ENCODE results near the gene TRIM26. TPM values are rescaled to one million over a fixed set of nuclear protein-coding genes. Genes with fewer than 3 reads are reported as not detected.

TRIM26 gene
- polyA plus RNA-seq, 1 of the 3 experiments (the other 2 are of a cell fraction): 26.1 TPM

DNA sequence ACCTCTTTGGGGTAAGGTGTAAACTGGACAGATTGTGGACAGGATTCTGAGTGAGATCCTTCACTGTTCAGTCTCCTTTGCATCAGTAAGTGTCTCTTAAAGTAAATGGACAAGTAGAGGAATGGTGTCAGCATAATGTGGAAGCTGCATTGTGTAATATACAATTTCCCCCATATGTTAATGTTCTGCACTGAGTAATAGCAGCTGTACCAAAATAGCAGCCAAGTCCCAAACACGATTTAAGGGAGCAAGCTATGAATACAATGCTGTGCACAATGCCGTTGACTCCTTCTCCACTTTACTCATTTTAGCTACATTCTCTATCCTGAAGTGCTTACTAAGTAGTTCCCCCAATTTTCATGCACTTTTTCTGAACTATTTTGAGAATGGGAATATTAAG is 21.1 kb upstream of the TRIM26 start (continued):
- TF ChIP-seq, protein P1, sequence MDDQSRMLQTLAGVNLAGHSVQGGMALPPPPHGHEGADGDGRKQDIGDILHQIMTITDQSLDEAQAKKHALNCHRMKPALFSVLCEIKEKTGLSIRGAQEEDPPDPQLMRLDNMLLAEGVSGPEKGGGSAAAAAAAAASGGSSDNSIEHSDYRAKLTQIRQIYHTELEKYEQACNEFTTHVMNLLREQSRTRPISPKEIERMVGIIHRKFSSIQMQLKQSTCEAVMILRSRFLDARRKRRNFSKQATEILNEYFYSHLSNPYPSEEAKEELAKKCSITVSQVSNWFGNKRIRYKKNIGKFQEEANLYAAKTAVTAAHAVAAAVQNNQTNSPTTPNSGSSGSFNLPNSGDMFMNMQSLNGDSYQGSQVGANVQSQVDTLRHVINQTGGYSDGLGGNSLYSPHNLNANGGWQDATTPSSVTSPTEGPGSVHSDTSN (IDR thresholded peaks at IDR 0.05): no peak

GRCh38 chr6:30231067-30231466 is 17.9 kb upstream of the TRIM26 start:
- no peaks in the 10 kb centered on the region for H3K27me3 ChIP-seq (ENCODE audit: insufficient read depth)
- 52% methylated on average over 2 of the region's 2 CpGs for WGBS (ENCODE audit: low lambda C conversion rate)
- H3K79me2 ChIP-seq (ENCODE audit: insufficient read depth): no peaks in the 10 kb centered on the region
- no peak overlapping the region for H3K27ac ChIP-seq (ENCODE audit: low read depth in 2 of 2, low read length in 1 of 2)
- ChIA-PET POLR2A (no interaction called here), CTCF (interaction anchor here (1.3 to 2.0 kb wide), 2 partner anchors 9 to 12 kb away, joined by 5 to 11 read pairs; no protein-coding TSS in a partner anchor)
- H3K4me3 ChIP-seq (ENCODE audit: low read depth in 2 of 2, low read length in 1 of 2): no peak overlapping the region
- H3K9me2 ChIP-seq: no peaks in the 10 kb centered on the region
- TF ChIP-seq MXI1 (IDR thresholded peaks at IDR 0.05; ENCODE audit: low read depth, low read length): no peak
- no peak for TF ChIP-seq FOXJ3 (CRISPR knock-in tag; IDR thresholded peaks at IDR 0.05)
- no peak for TF ChIP-seq FOSL2 (IDR thresholded peaks at IDR 0.05; ENCODE audit: borderline replicate concordance, low read depth)
- TF ChIP-seq SIN3A (IDR thresholded peaks at IDR 0.05; ENCODE audit: borderline replicate concordance, low read depth, low read length): no peak
- no peak for TF ChIP-seq EP300 (IDR thresholded peaks at IDR 0.05; ENCODE audit: borderline replicate concordance in 1 of 2, low read depth in 1 of 2, low read length in 1 of 2)
- no peak for TF ChIP-seq SMC3 (IDR thresholded peaks at IDR 0.05; ENCODE audit: low read depth, low read length)
- TF ChIP-seq, protein P2, sequence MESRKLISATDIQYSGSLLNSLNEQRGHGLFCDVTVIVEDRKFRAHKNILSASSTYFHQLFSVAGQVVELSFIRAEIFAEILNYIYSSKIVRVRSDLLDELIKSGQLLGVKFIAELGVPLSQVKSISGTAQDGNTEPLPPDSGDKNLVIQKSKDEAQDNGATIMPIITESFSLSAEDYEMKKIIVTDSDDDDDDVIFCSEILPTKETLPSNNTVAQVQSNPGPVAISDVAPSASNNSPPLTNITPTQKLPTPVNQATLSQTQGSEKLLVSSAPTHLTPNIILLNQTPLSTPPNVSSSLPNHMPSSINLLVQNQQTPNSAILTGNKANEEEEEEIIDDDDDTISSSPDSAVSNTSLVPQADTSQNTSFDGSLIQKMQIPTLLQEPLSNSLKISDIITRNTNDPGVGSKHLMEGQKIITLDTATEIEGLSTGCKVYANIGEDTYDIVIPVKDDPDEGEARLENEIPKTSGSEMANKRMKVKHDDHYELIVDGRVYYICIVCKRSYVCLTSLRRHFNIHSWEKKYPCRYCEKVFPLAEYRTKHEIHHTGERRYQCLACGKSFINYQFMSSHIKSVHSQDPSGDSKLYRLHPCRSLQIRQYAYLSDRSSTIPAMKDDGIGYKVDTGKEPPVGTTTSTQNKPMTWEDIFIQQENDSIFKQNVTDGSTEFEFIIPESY (IDR thresholded peaks at IDR 0.05; ENCODE audit: borderline replicate concordance, low read depth): no peak
- TF ChIP-seq, protein P1 (IDR thresholded peaks at IDR 0.05): no peak
- no peak for TF ChIP-seq CHD2 (IDR thresholded peaks at IDR 0.05; ENCODE audit: low read length, partially characterized antibody)
- TF ChIP-seq IRF3 (IDR thresholded peaks at IDR 0.05; ENCODE audit: low read depth, low read length): no peak
- no peak for TF ChIP-seq FOXM1 (IDR thresholded peaks at IDR 0.05; ENCODE audit: low read depth)
- TF ChIP-seq RAD21 (IDR thresholded peaks at IDR 0.05; ENCODE audit: low read length): no peak
- no peak for TF ChIP-seq TEAD4 (IDR thresholded peaks at IDR 0.05; ENCODE audit: borderline replicate concordance, insufficient read depth)
- no peak for TF ChIP-seq NFIC (IDR thresholded peaks at IDR 0.05; ENCODE audit: borderline replicate concordance)
- no peak for TF ChIP-seq GATA2 (CRISPR knock-in tag; IDR thresholded peaks at IDR 0.05)
- TF ChIP-seq, protein P3, sequence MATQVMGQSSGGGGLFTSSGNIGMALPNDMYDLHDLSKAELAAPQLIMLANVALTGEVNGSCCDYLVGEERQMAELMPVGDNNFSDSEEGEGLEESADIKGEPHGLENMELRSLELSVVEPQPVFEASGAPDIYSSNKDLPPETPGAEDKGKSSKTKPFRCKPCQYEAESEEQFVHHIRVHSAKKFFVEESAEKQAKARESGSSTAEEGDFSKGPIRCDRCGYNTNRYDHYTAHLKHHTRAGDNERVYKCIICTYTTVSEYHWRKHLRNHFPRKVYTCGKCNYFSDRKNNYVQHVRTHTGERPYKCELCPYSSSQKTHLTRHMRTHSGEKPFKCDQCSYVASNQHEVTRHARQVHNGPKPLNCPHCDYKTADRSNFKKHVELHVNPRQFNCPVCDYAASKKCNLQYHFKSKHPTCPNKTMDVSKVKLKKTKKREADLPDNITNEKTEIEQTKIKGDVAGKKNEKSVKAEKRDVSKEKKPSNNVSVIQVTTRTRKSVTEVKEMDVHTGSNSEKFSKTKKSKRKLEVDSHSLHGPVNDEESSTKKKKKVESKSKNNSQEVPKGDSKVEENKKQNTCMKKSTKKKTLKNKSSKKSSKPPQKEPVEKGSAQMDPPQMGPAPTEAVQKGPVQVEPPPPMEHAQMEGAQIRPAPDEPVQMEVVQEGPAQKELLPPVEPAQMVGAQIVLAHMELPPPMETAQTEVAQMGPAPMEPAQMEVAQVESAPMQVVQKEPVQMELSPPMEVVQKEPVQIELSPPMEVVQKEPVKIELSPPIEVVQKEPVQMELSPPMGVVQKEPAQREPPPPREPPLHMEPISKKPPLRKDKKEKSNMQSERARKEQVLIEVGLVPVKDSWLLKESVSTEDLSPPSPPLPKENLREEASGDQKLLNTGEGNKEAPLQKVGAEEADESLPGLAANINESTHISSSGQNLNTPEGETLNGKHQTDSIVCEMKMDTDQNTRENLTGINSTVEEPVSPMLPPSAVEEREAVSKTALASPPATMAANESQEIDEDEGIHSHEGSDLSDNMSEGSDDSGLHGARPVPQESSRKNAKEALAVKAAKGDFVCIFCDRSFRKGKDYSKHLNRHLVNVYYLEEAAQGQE (IDR thresholded peaks at IDR 0.05; ENCODE audit: low read depth, low read length): no peak
- no peaks in the 10 kb centered on the region for H3K4me1 ChIP-seq (ENCODE audit: control insufficient read depth in 1 of 2, insufficient read depth in 2 of 2, low read depth in 1 of 2, low read length in 1 of 2)
- no peak overlapping the region for H2AFZ ChIP-seq (ENCODE audit: low read depth)
- no peaks in the 10 kb centered on the region for H3K9me3 ChIP-seq
- DNase-seq: no peak
- no peaks in the 10 kb centered on the region for H3K36me3 ChIP-seq (replicated peaks in 1 of 2; ENCODE audit: control insufficient read depth in 1 of 2, insufficient read depth in 2 of 2, low read length in 1 of 2)
- H3F3A ChIP-seq (replicated peaks; ENCODE audit: insufficient read depth): no peaks in the 10 kb centered on the region
- H3K4me2 ChIP-seq: no peak overlapping the region
- H3K9ac ChIP-seq: no peak overlapping the region
- H4K20me1 ChIP-seq (ENCODE audit: insufficient read depth): no peaks in the 10 kb centered on the region

Data from SK-N-SH (cell line).